HG03039 (cell line): ENCODE measurements around the gene CYP26A1.
"Not testable (repeated sequence)": the region's sequence is repeated elsewhere in the genome, so short reads cannot be mapped to it uniquely, and the experiment has no call there.

ENCODE experiments used
- ATAC-seq: cut with Tn5 transposase; IDR thresholded peaks from one replicate; pipeline ENCODE4 v1.9.1; 2021; ENCODE audit warnings: mild to moderate bottlenecking, moderate library complexity; ENCODE audit not compliant: unreplicated experiment

CYP26A1 gene

GRCh38 chr10:93077860-93078337 is 4.2 kb downstream of the CYP26A1 start:
- ATAC-seq: no peak

GRCh38 chr10:93079663-93080349 is 6.1 kb downstream of the CYP26A1 start:
- ATAC-seq: no peak

GRCh38 chr10:93080350-93081046 is 6.8 kb downstream of the CYP26A1 start:
- ATAC-seq: no peak

GRCh38 chr10:93081318-93081717 is 7.6 kb downstream of the CYP26A1 start:
- no peak for ATAC-seq

- no peak for ATAC-seq
Observed at GRCh38 chr10:93081834-93082233, 8.1 kb downstream of the CYP26A1 start.

GRCh38 chr10:93083743-93084539 is 10.2 kb downstream of the CYP26A1 start:
- ATAC-seq: no peak

GRCh38 chr10:93085272-93085859 is 11.7 kb downstream of the CYP26A1 start:
- no peak for ATAC-seq

- no peak for ATAC-seq
Observed at GRCh38 chr10:93086289-93086688, 12.6 kb downstream of the CYP26A1 start.

- ATAC-seq: no peak
Observed at GRCh38 chr10:93087846-93088245, 14.2 kb downstream of the CYP26A1 start.

- ATAC-seq: no peak
Observed at GRCh38 chr10:93088466-93088865, 14.8 kb downstream of the CYP26A1 start.

- ATAC-seq: no peak
Observed at GRCh38 chr10:93090619-93091018, 16.9 kb downstream of the CYP26A1 start.

GRCh38 chr10:93091960-93092359 is 18.3 kb downstream of the CYP26A1 start:
- ATAC-seq: no peak

GRCh38 chr10:93095225-93095624 is 21.5 kb downstream of the CYP26A1 start:
- no peak for ATAC-seq

- no peak for ATAC-seq
Observed at GRCh38 chr10:93096901-93097300, 23.2 kb downstream of the CYP26A1 start.

GRCh38 chr10:93097386-93097785 is 23.7 kb downstream of the CYP26A1 start:
- ATAC-seq: no peak

- ATAC-seq: no peak
Observed at GRCh38 chr10:93098816-93099215, 25.1 kb downstream of the CYP26A1 start.

- ATAC-seq: no peak
Observed at GRCh38 chr10:93099670-93100069, 26.0 kb downstream of the CYP26A1 start.

GRCh38 chr10:93101148-93101547 is 27.5 kb downstream of the CYP26A1 start:
- not testable (repeated sequence) for ATAC-seq

GRCh38 chr10:93103953-93104352 is 30.3 kb downstream of the CYP26A1 start:
- no peak for ATAC-seq

GRCh38 chr10:93106631-93107072 is 33.0 kb downstream of the CYP26A1 start:
- no peak for ATAC-seq
